ENCODE measurements around the gene TFCP2L1.

Gene TFCP2L1

GRCh38 chr2:121236650-121237180, 48.3 kb downstream of the TFCP2L1 start:
- TF ChIP-seq CTCF (IDR thresholded peaks at IDR 0.05; ENCODE audit: poor library complexity, severe bottlenecking) = no peak
- Histone ChIP-seq H3K4me3 (ENCODE audit: severe bottlenecking) (no peak overlapping the region), H3K9me3 (ENCODE audit: severe bottlenecking) (no peaks in the 10 kb centered on the region), H3K27ac (ENCODE audit: poor library complexity, severe bottlenecking) (no peak overlapping the region), H3K27me3 (ENCODE audit: insufficient read depth, poor library complexity, severe bottlenecking) (no peaks in the 10 kb centered on the region), H3K4me1 (ENCODE audit: insufficient read depth, poor library complexity, severe bottlenecking) (no peaks in the 10 kb centered on the region), H3K36me3 (ENCODE audit: low read depth) (peaks cover 45% of the 10 kb centered on the region)
- ATAC-seq (ENCODE audit: low read depth) (no peak), DNase-seq (ENCODE audit: low spot score) (no peak)

GRCh38 chr2:121236101-121236640, 48.8 kb downstream of the TFCP2L1 start:
- TF ChIP-seq CTCF (IDR thresholded peaks at IDR 0.05; ENCODE audit: poor library complexity, severe bottlenecking) = no peak
- DNase-seq (ENCODE audit: low spot score) = no peak
- ATAC-seq (ENCODE audit: low read depth) = no peak

GRCh38 chr2:121235542-121235941, 49.5 kb downstream of the TFCP2L1 start:
- ATAC-seq (ENCODE audit: low read depth) = no peak
- Histone ChIP-seq H3K27me3 (ENCODE audit: insufficient read depth, poor library complexity, severe bottlenecking) (no peaks in the 10 kb centered on the region), H3K4me3 (ENCODE audit: severe bottlenecking) (no peak overlapping the region), H3K4me1 (ENCODE audit: insufficient read depth, poor library complexity, severe bottlenecking) (no peaks in the 10 kb centered on the region), H3K9me3 (ENCODE audit: severe bottlenecking) (no peaks in the 10 kb centered on the region), H3K27ac (ENCODE audit: poor library complexity, severe bottlenecking) (no peak overlapping the region), H3K36me3 (ENCODE audit: low read depth) (peaks cover 47% of the 10 kb centered on the region)
- no peak for TF ChIP-seq CTCF (IDR thresholded peaks at IDR 0.05; ENCODE audit: poor library complexity, severe bottlenecking)
- DNase-seq (ENCODE audit: low spot score) = no peak

More at GRCh38 chr2:121236101-121236640, 48.8 kb downstream of the TFCP2L1 start:
- no peak overlapping the region for H3K27ac ChIP-seq (ENCODE audit: poor library complexity, severe bottlenecking)
- H3K36me3 ChIP-seq (ENCODE audit: low read depth) = peaks cover 47% of the 10 kb centered on the region
- no peak overlapping the region for H3K4me3 ChIP-seq (ENCODE audit: severe bottlenecking)
- no peaks in the 10 kb centered on the region for H3K9me3 ChIP-seq (ENCODE audit: severe bottlenecking)
- H3K27me3 ChIP-seq (ENCODE audit: insufficient read depth, poor library complexity, severe bottlenecking) = no peaks in the 10 kb centered on the region
- no peaks in the 10 kb centered on the region for H3K4me1 ChIP-seq (ENCODE audit: insufficient read depth, poor library complexity, severe bottlenecking)

GRCh38 chr2:121234791-121235190, 50.2 kb downstream of the TFCP2L1 start:
- no peak for ATAC-seq (ENCODE audit: low read depth)
- no peak for DNase-seq (ENCODE audit: low spot score)
- no peaks in the 10 kb centered on the region for H3K27me3 ChIP-seq (ENCODE audit: insufficient read depth, poor library complexity, severe bottlenecking)
- no peak overlapping the region for H3K4me3 ChIP-seq (ENCODE audit: severe bottlenecking)
- no peak overlapping the region for H3K27ac ChIP-seq (ENCODE audit: poor library complexity, severe bottlenecking)
- TF ChIP-seq CTCF (IDR thresholded peaks at IDR 0.05; ENCODE audit: poor library complexity, severe bottlenecking) = no peak
- no peaks in the 10 kb centered on the region for H3K9me3 ChIP-seq (ENCODE audit: severe bottlenecking)
- peaks cover 40% of the 10 kb centered on the region for H3K36me3 ChIP-seq (ENCODE audit: low read depth)
- no peaks in the 10 kb centered on the region for H3K4me1 ChIP-seq (ENCODE audit: insufficient read depth, poor library complexity, severe bottlenecking)

GRCh38 chr2:121234144-121234543, 50.9 kb downstream of the TFCP2L1 start:
- Histone ChIP-seq H3K9me3 (ENCODE audit: severe bottlenecking) (no peaks in the 10 kb centered on the region), H3K4me1 (ENCODE audit: insufficient read depth, poor library complexity, severe bottlenecking) (no peaks in the 10 kb centered on the region), H3K27ac (ENCODE audit: poor library complexity, severe bottlenecking) (no peak overlapping the region), H3K4me3 (ENCODE audit: severe bottlenecking) (no peak overlapping the region), H3K27me3 (ENCODE audit: insufficient read depth, poor library complexity, severe bottlenecking) (no peaks in the 10 kb centered on the region), H3K36me3 (ENCODE audit: low read depth) (peaks cover 34% of the 10 kb centered on the region)
- no peak for ATAC-seq (ENCODE audit: low read depth)
- DNase-seq (ENCODE audit: low spot score) = no peak
- no peak for TF ChIP-seq CTCF (IDR thresholded peaks at IDR 0.05; ENCODE audit: poor library complexity, severe bottlenecking)
